Activated CD8-positive, alpha-beta memory T cell treated with anti-CD3 and anti-CD28 coated beads for 1 hour (primary cell): ENCODE measurements around the gene WDR90.
A peak's percentile ranks its signal among the peaks of the same experiment; 100 is the strongest.
"Not testable (repeated sequence)": the region's sequence is repeated elsewhere in the genome, so short reads cannot be mapped to it uniquely, and the experiment has no call there.

Source experiments
- DNase-seq, 2 donors: peaks; one replicate each; pipeline ENCODE4 v3.0.0-alpha.2; 2020; ENCODE audit warnings: low read depth in 1 of 2; ENCODE audit errors: extremely low read depth in 1 of 2

Gene WDR90

GRCh38 chr16:684961-685696 lies 36.0 kb downstream of the WDR90 start:
- DNase-seq, result no peak

GRCh38 chr16:685967-686366 lies 36.8 kb downstream of the WDR90 start:
- no peak for DNase-seq

- DNase-seq, result no peak
These were observed 37.5 kb downstream of the WDR90 start for GRCh38 chr16:686459-687260.

GRCh38 chr16:687499-687898 lies 38.3 kb downstream of the WDR90 start:
- no peak for DNase-seq

- no peak for DNase-seq
These were observed 40.2 kb downstream of the WDR90 start for GRCh38 chr16:689175-689897.

GRCh38 chr16:691242-691641 lies 42.1 kb downstream of the WDR90 start:
- not testable (repeated sequence) for DNase-seq

GRCh38 chr16:692356-693108 lies 43.4 kb downstream of the WDR90 start:
- DNase-seq, result no peak

GRCh38 chr16:693364-693763 lies 44.2 kb downstream of the WDR90 start:
- DNase-seq, result no peak

- DNase-seq, result no peak
These were observed 44.6 kb downstream of the WDR90 start for GRCh38 chr16:693766-694165.

- DNase-seq, result no peak
These were observed 45.2 kb downstream of the WDR90 start for GRCh38 chr16:694187-694862.

GRCh38 chr16:694863-695354 lies 45.7 kb downstream of the WDR90 start:
- DNase-seq, result no peak

- DNase-seq, result peak in 1 of 2 donors; percentile 52
These were observed 46.4 kb downstream of the WDR90 start for GRCh38 chr16:695355-696089.

- no peak for DNase-seq
These were observed 49.9 kb downstream of the WDR90 start for GRCh38 chr16:698911-699671.

GRCh38 chr16:700684-701584 lies 51.8 kb downstream of the WDR90 start:
- peak in 1 of 2 donors; percentile 41 for DNase-seq

GRCh38 chr16:702341-702740 lies 53.2 kb downstream of the WDR90 start:
- no peak for DNase-seq

- no peak for DNase-seq
These were observed 54.2 kb downstream of the WDR90 start for GRCh38 chr16:703406-703805.

- DNase-seq, result no peak
These were observed 54.9 kb downstream of the WDR90 start for GRCh38 chr16:704047-704446.
